HTERT RPE-1 (cell line): ENCODE results near the gene TEX36.
"Not testable (repeated sequence)": the region's sequence is repeated elsewhere in the genome, so short reads cannot be mapped to it uniquely, and the experiment has no call there.

Experiments used
- in situ Hi-C: fragments of 300-500 bp; cut with MboI; formaldehyde crosslinking; loops from 4 replicates; pipeline ENCODE4 v1.14.3; 2020; ENCODE audit warnings: low sequenced_read_pairs

Gene TEX36

DNA sequence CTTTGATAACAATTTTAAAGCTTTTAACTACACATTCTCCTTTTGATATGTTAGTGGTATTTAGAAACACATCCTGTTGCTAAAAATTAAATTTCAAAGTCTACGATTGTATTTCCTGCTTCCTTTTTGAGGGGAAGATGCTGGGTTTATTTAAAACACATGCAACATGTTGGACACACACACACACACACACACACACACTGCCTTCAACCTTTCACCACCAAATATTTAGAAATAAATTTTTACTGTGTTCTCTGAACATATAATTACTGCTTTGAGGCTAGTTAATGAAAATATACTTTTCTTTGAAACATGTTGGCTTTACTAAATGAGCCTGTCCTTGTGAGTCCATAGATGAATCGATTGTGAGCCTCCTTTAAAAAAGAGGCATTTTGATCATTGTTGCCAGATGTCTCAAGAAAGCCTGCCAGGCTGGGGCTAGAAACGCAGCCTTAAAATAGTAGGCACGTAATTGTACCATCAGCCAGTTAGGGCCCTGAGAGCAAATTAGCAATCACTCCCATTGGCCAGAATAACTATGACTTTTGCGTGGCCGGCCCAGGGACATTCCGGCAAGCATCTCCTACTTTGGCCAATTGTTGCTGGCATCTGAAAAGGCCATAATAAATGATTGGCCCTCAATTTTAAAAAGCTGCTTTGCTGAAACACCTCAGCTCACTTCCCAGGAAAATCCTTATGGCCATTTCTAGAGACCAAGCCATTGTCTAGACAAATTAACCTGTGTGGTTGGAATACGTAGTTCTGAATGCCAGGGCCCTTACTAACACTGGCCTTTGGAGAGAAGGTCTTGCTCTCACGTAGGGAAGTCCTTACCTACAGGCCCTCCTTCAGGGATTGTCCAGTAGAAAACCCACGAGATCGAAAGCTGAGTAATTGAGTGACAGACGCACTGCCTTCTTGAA lies 9.9 kb upstream of the TEX36 start:
- in situ Hi-C loops = no loop called here

DNA sequence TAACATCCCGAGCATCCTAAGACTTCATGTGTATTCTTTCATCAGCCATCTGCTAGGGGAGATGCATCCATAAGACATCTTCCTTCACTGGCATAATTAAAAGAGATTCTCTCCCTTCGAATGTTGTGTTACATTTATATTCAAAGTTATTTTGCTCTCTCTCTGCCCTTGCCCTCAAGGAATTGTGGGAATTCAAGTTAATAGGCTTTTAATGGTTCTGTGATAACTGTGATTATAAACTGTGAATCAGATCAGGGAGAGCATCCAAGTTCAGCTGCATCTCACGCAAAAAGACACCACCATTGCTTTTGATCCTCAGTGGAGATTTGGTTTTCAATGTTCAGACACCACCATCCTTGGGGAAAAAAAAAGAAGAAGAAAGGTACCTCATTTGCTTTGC lies 9.2 kb upstream of the TEX36 start:
- in situ Hi-C loops = no loop called here

DNA sequence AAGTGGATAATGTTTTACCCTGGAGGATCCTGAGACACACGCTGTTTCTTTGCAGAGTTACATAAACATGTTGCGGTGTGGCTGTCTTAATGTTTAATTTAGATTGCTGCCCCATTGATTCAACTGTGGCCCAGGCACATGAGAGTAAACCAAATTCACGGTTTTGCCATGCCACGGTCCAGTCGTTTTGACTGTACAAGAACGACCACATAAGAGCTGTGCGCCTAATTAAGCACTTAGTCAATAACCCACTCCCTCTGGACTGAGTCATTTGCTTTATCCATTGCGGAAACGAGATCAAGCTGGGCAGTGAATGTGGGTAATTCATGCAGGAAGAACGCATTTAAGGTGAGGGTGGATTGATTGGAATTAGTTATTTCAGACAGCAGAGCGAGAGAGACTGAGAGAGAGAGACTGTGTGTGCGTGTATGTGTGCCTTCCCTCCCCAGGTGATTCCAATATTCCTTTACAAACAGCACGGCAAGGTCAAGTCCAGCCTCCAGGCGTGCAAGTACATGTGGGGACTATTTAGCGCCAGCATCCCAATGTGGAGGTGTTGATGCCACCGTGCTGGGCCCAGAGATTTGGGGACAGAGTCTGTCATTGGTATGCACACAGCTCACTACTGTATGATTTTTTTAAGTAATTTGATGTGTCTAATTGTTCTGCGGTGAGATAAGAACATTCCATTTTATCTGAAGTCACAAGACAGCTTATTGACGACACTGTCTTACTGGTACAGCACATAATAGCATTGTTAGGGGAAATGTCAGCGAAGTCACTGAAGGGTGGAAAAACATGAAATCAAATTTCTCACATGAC lies 8.4 kb upstream of the TEX36 start:
- in situ Hi-C loops = no loop called here

DNA sequence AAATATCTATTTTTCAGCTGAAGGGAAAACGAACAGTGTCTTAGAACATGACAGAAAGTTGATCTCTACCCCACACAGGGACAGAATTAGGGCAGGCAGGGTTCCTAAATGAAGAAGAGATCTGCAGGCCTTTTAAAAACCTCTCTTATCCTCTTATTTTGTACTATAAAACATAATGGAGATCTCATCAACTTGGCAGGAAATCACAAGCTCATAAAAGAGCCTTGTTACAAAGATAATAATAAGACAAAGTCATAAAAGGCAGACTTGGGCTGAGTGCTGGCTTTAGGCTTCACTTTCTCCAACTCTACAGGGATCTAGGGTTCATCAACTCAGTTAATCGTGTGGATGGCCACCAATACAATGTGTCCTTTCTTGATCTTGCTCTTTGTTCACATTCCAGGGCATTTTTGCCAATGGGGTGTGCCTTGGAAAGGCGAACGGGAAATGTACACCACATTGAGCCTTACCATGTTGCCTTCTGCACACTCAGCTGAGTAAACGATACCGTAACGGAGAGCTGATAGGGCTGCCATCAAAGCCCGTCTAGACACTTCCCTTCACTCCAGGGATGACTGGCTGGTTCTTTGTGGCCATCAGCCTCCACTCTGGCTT lies 7.1 kb upstream of the TEX36 start:
- in situ Hi-C loops = no loop called here

DNA sequence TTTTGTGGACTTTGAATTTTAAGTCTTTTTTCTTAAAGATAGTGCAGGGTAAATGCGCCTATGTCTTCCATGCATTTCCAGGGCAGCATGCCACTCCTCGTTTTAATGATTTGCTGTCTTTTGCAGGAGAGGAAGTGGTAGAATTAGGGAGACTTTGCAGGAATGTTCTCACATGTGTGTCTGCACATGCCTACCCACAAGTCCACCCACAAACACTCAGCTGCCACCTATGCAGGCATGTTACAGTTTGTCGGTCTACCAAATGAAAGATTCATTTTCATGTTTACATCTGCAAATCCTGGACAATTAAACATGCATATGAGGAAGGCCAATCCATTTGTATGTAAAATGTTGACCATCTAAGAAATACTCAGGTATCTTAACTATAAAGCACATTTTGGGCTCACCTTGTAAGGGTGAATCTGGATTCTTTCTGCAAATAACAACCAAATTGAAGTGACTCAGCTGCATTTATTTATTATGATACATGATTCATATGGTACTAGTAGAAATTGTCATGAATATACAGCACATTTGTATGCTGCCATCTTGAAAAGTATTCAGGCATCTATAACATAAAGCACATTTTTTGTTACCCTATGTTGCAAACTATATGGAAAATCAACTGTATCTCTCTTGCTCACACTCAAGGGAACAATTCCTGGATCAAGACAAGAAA lies 4.7 kb upstream of the TEX36 start:
- in situ Hi-C loops = no loop called here

DNA sequence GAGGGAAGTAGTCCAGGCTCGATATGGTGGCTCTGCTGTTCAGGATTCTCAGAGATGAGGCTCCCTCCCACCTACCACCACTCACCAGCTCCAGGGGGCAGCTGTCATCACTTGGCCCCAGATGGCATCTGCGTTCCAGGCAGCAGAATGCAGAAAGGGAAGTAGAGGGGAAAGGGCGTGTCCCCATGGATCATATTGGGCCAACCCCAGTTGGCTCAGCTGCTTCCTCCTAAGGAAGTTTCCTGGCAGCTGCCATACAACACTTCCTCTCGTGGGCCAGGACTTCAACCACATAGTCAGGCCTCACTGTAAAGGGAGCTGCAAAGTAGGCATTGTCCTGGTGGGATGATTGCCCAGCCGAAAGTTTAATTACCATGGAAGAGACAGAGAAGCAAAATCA lies 1.6 kb upstream of the TEX36 start:
- in situ Hi-C loops = no loop called here

DNA sequence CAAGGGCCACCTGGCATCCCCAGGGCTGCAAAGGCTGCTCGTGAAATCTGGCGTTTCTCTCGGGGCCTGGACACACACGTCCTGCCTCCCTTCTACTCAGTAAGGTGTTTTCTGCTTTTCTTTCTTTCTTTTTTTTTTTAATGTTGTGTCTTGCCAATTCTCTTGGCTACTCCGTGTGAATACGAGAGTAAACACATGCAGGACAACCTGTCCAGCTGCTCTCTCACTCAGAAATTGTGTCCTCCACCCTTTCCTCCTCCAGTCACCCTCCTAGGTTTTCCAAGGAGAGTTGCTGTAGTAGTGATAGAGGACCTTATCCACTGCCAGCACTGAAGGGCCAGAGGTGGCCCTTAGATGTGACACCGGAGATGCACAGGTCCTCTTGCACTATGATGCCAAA lies 858 bp upstream of the TEX36 start:
- in situ Hi-C loops = no loop called here

DNA sequence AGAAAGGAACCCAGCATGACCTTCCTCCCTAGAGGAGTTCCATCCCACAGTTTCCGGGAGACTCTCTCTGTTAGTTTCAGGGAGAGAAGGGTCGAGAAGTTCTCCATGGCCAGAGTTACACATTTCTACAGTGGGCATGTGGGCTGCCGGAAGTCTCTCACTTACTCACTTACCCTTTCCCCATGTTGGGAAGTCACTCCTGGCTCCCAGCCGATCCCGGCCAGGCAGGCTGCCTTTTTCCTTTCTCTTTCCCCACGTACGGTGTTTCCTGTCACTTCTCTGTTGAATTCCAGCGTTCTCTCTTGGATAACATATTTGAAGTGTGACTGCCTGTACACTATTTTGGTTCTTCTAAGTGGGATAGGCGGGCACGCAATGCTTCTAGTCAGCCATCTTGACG lies 3.5 kb downstream of the TEX36 start:
- in situ Hi-C loops = no loop called here

DNA sequence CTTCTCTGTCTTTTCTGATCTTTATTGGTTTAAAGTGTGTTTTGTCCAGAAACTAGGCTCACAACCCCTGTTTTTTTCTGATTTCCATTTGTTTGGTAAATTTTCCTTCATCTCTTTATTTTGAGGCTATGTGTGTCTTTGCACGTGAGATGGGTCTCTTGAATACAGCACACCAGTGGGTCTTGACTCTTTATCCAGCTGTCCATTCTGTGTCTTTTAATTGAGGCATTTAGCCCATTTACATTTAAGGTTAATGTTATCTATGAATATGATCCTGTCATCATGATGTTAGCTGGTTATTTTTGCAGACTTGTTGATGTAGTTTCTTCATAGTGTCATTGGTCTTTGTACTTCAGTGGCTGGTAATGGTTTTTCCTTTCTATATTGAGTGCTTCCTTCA lies 10.1 kb downstream of the TEX36 start:
- in situ Hi-C loops = no loop called here

DNA sequence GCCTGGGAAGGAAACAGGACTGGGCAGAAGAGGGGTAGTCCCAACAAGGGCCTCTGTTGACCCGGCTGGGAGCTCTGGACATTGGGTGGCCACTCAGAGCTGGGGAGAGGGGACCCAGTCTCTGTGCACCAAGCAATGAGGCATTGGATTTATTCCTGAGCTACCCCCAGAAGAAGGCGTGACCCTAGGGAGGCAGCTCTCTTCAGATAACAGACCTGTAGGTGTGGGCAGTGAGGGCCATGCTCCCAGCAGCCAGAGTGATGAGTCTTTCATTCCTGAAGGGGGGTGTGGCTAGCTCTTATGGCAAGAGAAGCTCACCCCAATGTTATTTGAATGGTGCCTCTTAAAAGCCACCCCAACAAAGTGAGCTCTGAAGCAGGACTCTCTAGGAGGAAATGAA lies 20.4 kb downstream of the TEX36 start:
- in situ Hi-C loops = no loop called here

DNA sequence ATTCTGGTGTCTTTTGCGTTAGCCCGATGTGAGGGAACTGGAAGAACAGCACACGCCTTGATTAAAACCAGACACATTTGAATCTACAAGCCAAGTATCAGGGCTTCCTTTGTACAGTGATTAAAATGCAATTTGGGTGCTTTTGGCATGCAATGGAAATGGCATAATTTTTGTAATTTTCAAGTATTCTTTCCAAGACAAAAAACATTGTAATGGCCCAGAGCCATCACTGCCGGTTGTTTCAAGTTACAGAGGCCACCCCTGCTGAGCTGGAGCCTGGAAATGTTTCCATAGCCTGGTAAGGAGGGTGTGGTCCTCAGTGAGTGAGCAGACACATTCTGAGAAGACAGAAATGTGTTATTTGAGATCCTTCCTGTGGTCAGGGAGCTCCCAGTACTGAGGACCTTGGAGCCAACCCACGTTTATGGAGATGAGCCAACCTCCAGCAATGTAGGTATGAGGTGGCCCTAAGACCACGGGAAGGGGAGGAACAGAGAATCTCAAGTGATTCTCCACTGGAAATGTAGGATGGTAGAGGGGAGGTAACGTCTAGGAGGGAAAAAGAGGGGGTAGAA lies 20.9 kb downstream of the TEX36 start:
- in situ Hi-C loops = no loop called here

DNA sequence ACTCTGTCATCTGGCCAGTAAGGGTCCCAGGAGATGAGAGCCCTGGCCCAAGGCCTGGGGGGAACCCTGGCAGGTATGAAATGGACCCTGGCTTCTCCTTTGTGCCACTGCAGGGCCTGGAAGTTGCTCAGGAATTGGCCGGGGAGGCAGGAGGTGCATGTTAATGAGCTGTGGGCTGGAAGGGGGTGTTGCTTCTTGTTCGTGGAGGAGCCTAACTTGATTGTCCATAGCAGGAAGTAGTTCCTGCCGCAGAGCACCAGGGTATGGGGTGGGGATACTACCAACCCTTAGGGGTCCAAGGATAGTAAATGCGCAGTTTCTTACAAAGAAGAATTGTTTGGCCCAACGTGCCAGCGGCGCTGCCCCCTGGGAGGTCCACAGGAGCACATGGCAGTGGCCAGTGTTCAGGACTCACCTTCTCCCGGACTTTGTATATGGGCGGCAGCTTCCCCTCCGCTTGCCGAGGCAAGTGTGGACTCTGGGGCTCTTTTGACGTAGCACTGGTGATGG lies 21.5 kb downstream of the TEX36 start:
- in situ Hi-C loops = no loop called here

DNA sequence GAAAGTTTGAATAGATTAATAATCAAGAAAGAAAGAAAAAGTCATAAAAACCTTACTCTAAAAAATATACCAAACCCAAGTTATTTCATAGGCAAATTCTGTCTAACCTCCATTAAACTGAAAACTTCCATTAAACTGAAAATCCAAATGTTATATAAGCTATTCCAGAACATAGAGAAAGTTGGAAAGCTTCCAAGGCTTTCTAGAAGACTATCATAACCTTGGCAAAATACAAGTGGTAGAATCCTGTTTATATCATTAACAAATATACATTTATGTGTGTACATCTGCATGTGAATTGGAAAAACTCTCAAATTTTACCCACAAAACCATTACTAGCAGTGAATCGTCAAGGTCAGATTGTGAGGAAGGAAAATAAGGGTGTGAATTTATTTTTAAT lies 23.9 kb downstream of the TEX36 start:
- in situ Hi-C loops = no loop called here

DNA sequence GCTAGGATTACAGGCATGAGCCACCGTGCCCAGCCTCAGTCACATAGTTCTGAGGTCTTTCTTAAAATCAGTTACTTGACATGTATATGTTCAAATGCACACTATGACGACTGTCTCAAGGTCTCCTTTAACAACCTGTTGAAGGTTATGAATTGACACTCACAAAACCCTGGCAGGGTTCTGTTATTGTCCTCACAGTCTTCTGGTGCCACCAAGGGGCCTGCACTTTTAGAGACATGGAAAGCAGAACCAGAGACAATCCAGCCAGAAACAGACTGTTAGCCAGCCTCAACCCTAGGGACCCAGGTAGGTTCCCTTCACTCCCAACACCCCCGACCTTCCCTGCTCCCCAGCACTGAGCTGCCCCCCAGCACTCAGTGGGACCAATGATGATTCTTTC lies 26.4 kb downstream of the TEX36 start:
- in situ Hi-C loops = no loop called here

DNA sequence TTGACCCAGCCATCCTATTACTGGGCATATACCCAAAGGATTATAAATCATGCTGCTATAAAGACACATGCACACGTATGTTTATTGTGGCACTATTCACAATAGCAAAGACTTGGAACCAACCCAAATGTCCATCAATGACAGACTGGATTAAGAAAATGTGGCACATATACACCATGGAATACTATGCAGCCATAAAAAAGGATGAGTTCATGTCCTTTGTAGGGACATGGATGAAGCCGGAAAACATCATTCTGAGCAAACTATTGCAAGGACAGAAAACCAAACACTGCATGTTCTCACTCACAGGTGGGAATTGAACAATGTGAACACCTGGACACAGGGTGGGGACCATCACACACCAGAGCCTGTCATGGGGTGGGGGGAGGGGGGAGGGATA lies 29.9 kb downstream of the TEX36 start:
- in situ Hi-C loops = not testable (repeated sequence)

DNA sequence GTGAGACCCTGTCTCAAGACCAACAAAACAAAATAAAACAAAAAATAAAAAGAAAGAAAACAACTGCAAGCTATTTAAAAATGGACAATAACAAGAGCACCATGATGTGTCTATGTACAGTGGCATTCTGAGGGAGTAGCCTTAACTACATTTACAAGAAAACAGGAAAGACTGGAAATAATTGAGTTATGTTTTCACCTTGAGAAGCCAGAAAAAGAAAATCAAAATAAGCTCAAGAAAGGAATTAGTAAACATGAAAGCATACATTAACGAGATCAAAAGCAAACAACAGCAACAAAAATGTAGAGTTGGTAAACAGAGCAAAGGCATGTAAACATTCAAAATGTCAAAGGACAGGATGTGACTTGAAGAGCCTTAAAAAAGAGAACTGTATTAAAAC lies 36.7 kb downstream of the TEX36 start:
- in situ Hi-C loops = no loop called here

DNA sequence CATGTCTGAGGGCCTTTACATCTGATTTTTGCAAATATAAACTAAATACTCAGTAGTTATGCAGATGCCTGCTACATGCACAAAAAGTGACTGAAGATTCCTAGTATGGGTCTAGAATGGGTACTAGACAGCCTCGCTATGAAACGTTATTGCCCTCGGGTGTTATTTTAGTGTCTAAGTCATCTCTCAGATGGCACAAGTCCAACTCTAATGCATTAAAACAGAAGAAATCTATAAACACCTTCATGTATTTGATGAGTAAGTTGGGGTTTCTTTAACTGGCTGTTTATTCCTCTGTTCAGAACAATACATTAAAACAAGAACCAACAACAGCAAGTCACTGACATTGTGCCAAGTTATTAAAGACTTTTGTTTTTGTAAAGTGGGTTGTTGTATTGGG lies 41.6 kb downstream of the TEX36 start:
- in situ Hi-C loops = no loop called here

DNA sequence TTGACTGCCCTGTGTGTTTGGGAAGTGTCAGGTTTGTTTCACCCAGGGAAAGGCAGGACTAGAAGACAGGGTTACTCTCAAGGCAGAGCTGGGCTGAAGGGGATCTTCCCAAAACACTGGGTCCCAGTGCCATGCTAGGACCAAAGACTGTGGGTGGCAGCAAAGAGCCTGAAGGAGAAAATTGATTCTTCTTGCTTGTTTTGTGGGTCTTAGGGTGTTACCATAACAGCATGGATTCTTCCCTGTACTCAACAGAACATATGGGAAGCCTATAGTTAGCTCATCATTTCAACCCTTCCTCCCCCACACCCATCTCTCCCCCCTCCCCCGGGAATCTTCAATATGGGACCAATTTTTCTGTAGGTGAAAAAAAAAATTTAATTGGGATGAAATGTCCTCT lies 42.3 kb downstream of the TEX36 start:
- in situ Hi-C loops = no loop called here

DNA sequence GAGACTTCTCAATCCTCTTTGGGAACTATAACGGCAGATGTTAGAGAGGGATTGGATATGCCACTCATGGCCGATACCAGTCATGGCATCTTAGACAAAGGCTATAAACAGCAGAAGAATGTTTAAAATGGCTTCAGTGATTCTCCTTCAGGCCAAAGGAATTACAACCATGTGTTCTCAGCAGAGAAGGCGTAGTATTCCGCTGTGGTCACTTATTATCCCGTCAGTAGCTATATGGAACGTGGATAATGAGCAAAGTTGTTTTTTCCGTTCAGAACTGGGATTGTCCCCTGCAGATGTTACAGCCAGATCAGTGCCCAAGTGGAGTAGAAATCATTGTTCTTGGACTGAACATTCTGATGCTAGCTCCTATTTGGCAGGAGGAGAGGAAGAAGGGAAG lies 43.1 kb downstream of the TEX36 start:
- in situ Hi-C loops = no loop called here

DNA sequence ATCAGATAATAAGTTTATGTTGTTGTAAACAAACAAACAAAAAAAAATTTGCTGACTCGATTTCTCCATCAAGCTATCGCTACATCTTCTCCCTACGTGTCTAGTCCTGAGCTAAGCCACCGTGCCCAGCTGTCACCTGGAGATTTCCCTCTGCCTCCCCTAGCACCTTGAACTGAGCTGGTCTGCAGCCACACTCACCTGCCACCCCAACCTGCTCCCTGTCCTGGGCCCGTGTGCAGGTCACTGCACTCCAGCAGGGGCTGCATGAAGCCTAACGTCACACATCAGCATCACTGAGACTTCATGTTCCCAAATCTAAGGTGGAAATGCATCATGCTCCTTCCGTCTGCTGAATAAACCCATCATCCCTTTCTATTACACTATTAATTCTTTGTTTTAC lies 44.4 kb downstream of the TEX36 start:
- in situ Hi-C loops = no loop called here

DNA sequence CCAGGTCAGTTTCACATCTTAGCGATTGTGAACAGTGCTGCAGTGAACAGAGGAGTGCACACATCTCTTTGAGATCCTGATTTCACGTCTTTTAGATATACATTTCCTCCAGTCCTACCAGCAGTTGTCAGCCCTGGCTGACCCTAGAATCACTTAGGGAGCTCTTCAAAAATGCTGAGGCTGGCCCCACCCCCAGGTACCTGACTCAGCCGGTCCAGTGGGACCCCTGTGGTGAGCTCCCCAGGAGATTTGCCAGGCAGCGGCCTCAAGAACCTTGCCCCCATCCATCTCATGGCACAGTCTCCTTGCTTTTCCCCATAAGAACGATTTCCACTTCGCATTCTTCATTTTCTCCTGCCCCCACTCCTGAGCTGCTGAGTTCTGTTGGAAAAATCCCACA lies 45.5 kb downstream of the TEX36 start:
- in situ Hi-C loops = no loop called here
